Right ventricle myocardium inferior (tissue), 1 donor: ENCODE measurements around the gene ATP13A3. TPM values are rescaled to one million over a fixed set of nuclear protein-coding genes. Genes with fewer than 3 reads are reported as not detected.
"Not testable (repeated sequence)": the region's sequence is repeated elsewhere in the genome, so short reads cannot be mapped to it uniquely, and the experiment has no call there.

ENCODE experiments used
- ATAC-seq: fragments of 200-7000 bp; cut with Tn5 transposase; one replicate; pipeline ENCODE4 v1.9.1; 2020; ENCODE audit warnings: mild to moderate bottlenecking, moderate library complexity
- DNase-seq: peaks from one replicate; pipeline ENCODE4 v3.0.0; 2021; ENCODE audit errors: missing footprints
- intact Hi-C: fragments of 100-400 bp; cut with DNase I; formaldehyde crosslinking; loops from one replicate; pipeline ENCODE4 v1.11.0; 2022
- total RNA-seq: library from RNA; stranded (reverse); fragmentation: NEBNext Ultra II Directional; extraction: Animal tissue kit (Norgen Biotek cat#: 25700); gene quantifications from one replicate; pipeline ENCODE4 v1.2.1, GENCODE V29; 2021
- donor health status: DM: no; HTN: yes; CAD: no; lungs with severe emphysema.

The ATP13A3 gene
- total RNA-seq, 1 donor from 2014 or later = 55.3 TPM

DNA sequence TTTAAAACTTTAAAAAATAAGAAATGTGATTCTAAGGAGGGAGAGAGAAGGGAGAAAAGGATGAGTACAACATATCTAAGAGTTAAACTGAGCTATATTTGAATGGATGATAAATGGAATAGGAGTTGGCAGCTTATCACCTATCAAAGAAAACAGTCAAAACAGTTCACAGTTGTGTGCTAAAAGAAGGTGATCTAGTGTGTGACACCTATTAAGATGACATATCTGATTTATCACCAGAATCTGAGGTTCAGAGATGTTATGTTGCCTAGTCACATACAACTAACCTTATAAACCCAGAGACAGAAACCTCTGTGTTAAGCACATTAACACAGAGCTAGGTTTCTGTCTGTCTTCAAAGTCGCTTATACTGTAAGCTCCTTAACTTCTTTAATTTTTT, 3.0 kb downstream of the ATP13A3 start:
- DNase-seq (no peak), ATAC-seq (no peak)
- intact Hi-C loops = no loop called here

GRCh38 chr3:194482830-194483229, 4.0 kb downstream of the ATP13A3 start:
- DNase-seq, intact Hi-C loops, ATAC-seq: not testable (repeated sequence)

GRCh38 chr3:194482196-194482593, 4.6 kb downstream of the ATP13A3 start:
- ATAC-seq (no peak), DNase-seq (no peak)
- intact Hi-C loops = no loop called here

DNA sequence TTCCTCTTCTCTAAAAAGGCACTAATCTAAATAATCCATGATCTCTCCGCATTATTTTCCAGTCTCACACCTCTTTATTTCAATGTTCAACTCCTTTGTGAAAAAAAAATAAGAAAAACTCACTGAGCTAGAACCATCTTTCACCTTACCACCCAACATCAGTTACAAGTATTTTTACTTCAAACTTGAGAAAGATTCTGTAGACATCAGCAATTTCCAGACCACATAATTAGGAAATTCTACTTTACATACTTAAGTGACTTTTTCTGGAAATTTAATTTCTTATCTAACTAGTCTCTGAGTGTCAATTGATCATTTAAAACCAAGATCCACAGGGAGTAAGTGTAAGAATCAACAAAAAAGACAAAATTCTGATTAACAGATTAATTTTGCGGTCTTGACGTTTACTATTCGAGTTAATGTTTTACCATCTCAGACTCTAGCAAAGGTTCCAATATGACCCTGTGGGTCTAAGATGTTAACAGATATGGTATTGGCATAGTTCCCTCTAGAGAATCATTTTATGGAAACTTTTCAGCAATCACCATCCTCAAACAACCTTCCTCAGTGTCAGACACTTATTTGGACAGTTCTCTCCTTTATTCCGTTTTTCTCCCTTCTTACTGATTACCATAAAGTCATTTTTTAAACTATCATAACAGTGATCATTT, 5.1 kb downstream of the ATP13A3 start:
- DNase-seq (no peak), ATAC-seq (no peak)
- intact Hi-C loops = no loop called here

- intact Hi-C loops = no loop called here
- no peak for ATAC-seq
- DNase-seq = no peak
Measured at GRCh38 chr3:194481103-194481502, 5.7 kb downstream of the ATP13A3 start.

DNA sequence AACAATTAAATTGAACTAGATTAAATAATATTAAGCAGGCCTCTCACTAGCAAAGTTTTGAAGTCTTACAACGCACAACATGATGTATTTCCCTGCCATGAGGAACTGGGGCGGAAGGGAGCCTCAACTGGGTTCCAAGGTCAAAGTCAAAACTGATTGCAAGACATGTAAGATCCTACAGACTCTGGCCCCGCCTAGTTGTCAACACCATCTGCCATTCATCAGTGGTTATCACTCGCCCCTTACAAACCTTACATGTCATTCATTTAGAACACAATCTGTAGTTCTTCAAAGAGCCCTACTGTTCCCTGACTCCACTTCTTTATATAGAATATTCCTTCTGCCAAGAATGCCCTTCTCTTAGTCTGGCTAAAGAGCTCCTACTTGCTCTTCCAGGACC, 10.0 kb downstream of the ATP13A3 start:
- DNase-seq (no peak), ATAC-seq (peak; percentile 91)
- intact Hi-C loops = loop anchor here (2.0 kb wide), 1 partner anchor 102 kb away; no protein-coding TSS in a partner anchor

DNA sequence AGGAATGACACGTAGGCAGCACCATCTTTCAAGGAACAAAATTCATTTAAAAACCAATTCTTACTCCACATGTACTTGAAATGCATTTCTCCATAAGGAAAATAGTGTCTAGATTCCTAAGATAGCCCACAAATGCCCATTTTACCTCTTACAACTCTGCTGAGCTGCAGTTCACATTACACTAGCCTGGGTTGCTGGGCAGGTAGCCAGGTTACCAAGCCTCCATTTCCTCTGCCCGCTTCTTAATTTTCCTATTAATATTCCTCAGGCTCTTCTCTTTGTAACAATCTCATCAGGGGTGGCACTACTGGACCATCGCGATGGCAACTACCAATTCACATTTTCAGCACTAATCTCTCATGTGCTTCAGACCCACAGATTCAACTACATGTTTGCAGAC, 10.8 kb downstream of the ATP13A3 start:
- no peak for ATAC-seq

GRCh38 chr3:194475138-194475932, 11.5 kb downstream of the ATP13A3 start:
- intact Hi-C loops = loop anchor here (2.0 kb wide), 1 partner anchor 97 kb away; no protein-coding TSS in a partner anchor
- DNase-seq (no peak), ATAC-seq (no peak)

More for the DNA sequence above, 10.8 kb downstream of the ATP13A3 start:
- no peak for DNase-seq
- intact Hi-C loops = loop anchor here (2.0 kb wide), 2 partner anchors 97 to 103 kb away; no protein-coding TSS in a partner anchor

DNA sequence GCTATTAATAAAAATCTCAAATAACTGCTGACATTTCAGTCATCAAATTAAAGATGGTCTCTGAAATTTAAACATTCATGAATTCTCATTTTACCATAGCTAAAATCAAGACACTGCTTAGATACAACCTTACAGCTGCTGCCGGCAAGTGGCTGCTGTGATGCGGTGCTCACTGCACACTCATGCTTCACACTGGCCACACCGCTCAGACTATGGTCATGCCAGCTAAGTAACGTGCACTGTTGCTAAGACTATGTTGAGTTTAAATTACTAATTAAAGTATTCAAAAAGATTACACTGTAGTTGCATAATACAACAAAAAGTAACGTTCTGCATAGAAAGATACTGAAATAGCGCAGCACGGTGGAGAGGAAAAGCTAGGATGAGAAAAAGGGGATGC, 12.1 kb downstream of the ATP13A3 start:
- intact Hi-C loops = loop anchor here (2.0 kb wide), 1 partner anchor 98 kb away; no protein-coding TSS in a partner anchor
- no peak for ATAC-seq

DNA sequence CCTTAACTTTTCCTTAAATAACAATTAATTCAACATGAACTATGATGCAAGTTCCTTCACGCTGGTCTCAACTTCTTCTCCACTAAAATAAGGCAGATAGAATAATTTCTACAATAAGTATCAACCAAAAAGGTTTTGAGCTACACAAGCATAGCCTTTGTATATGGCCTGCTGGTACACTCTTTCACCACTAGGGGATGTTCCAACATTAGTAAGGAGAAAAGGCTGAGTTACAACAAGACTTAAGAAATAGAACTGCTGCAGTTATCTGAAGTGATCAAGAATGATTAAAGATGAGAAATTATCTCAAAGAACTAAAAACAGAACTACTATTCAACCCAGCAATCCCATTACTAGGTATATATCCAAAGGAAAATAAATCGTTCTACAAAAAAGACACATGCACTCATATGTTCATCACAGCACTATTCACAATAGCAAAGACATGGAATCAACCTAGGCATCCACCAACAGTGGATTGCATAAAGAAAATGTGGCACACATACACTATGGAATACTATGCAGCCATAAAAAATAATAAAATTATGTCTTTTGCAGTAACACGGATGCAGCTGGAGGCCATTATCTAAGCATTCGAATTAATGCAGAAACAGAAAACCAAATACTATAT, 14.4 kb downstream of the ATP13A3 start:
- DNase-seq = no peak
- intact Hi-C loops = no loop called here
- ATAC-seq = peak; percentile 59

More for the DNA sequence above, 12.1 kb downstream of the ATP13A3 start:
- no peak for DNase-seq

- DNase-seq (no peak), ATAC-seq (no peak)
- intact Hi-C loops = no loop called here
Measured at GRCh38 chr3:194471863-194472262, 14.9 kb downstream of the ATP13A3 start.

GRCh38 chr3:194470615-194471014, 16.2 kb downstream of the ATP13A3 start:
- no peak for ATAC-seq
- intact Hi-C loops = no loop called here
- no peak for DNase-seq

DNA sequence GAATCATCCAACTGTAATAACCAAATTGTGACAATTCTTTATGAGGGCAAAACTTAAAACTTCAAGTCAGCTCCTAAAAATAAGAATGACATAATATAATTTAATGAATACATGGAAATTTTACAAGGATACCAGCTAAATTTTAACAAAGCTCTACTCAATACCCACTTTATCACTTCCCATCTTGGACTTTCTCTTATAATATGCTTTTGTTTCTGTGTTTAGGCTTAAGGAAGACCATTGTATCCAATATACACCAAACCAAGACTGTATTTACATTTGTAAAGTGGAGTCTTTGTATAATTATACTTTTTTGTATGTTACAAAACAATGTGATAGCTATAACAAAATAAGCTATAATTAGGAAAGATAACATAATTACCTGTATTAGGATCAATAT, 16.8 kb downstream of the ATP13A3 start:
- intact Hi-C loops = no loop called here
- DNase-seq (no peak), ATAC-seq (no peak)

DNA sequence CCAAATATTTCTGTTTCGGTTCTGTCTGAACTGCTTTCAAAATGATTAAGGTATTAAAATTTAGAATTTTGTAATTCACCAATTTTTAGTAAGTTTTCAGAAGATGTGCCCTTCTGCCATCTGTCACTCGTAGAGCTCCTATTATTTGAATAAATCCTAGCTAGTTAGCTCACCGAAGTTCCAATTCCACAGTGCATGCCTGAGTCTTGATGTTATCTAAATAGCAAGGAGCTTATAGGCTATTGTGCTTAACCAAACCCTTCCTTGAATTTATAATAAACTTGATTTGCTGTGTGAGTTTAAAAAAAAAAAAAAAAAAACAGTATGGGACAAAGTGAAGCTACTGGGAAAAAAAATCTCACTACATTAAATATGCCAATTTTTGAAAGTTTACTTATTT, 18.7 kb downstream of the ATP13A3 start:
- DNase-seq (no peak), ATAC-seq (no peak)
- intact Hi-C loops = no loop called here

GRCh38 chr3:194466761-194467356, 19.9 kb downstream of the ATP13A3 start:
- intact Hi-C loops = no loop called here
- DNase-seq = no peak
- no peak for ATAC-seq

- no peak for ATAC-seq
- intact Hi-C loops = no loop called here
Measured at GRCh38 chr3:194465920-194466570, 20.8 kb downstream of the ATP13A3 start.

GRCh38 chr3:194465246-194465645, 21.6 kb downstream of the ATP13A3 start:
- ATAC-seq = no peak
- DNase-seq = no peak
- intact Hi-C loops = no loop called here

More at GRCh38 chr3:194465920-194466570, 20.8 kb downstream of the ATP13A3 start:
- no peak for DNase-seq

DNA sequence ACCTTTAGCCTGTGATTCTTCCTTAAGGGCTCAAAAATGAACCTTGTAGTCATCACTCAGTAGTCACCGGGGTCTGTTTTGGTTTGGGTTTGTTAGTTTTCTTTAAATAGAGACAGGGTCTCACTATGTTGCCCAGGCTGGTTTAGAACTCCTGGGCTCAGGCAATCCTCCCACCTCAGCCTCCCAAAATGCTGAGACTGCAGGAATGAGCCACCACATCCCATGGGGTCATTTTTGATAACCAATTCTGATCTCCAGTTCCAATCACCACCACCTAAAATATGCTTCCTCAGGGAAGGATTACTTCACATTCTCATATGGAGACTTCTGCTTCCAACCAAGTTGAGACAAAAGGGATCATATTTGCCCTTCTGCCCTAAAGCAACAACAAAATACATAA, 22.1 kb downstream of the ATP13A3 start:
- ATAC-seq = no peak
- intact Hi-C loops = no loop called here
- DNase-seq = no peak

- intact Hi-C loops = no loop called here
- ATAC-seq = no peak
- no peak for DNase-seq
Measured at GRCh38 chr3:194462936-194463335, 23.9 kb downstream of the ATP13A3 start.
